Heart right ventricle (tissue), 16 donors: ENCODE measurements around the gene TAOK2. TPM values are rescaled to one million over a fixed set of nuclear protein-coding genes. Genes with fewer than 3 reads are reported as not detected.

Experiments
- ATAC-seq, 8 donors: fragments of 200-7000 bp; cut with Tn5 transposase; one replicate each; pipeline ENCODE4 v1.9.1; 2020; ENCODE audit warnings: mild to moderate bottlenecking in 8 of 8, moderate library complexity in 8 of 8, moderate number of reproducible peaks in 1 of 8
- DNase-seq, 2 donors: peaks; one replicate each; pipeline ENCODE4 v3.0.0-alpha.2; 2020
- H3K27ac ChIP-seq, 10 donors: fragments of 200-600 bp; sonication (generic) in 2 of 10; one replicate each; pipeline versions ENCODE4 v1.5.0 to v1.8.0; 2020 to 2022; ENCODE audit warnings: mild to moderate bottlenecking in 3 of 10
- H3K27me3 ChIP-seq, 7 donors: fragments of 200-600 bp; one replicate each; pipeline ENCODE4 v1.8.0; 2021 to 2022; ENCODE audit warnings: mild to moderate bottlenecking in 2 of 7
- H3K36me3 ChIP-seq, 9 donors: fragments of 200-600 bp; sonication (generic) in 1 of 9; one replicate each; pipeline versions ENCODE4 v1.5.0 to v1.8.0; 2020 to 2022; ENCODE audit warnings: mild to moderate bottlenecking in 2 of 9
- H3K4me1 ChIP-seq, 9 donors: fragments of 200-600 bp; sonication (generic) in 1 of 9; one replicate each; pipeline versions ENCODE4 v1.5.0 to v1.8.0; 2020 to 2022; ENCODE audit warnings: mild to moderate bottlenecking in 4 of 9
- H3K4me3 ChIP-seq, 10 donors: fragments of 200-600 bp; sonication (generic) in 2 of 10; one replicate each; pipeline versions ENCODE4 v1.5.0 to v1.8.0; 2020 to 2022; ENCODE audit warnings: mild to moderate bottlenecking in 7 of 10, moderate library complexity in 2 of 10
- H3K9me3 ChIP-seq, 11 donors: fragments of 200-600 bp in 10 of 11; sonication (generic) in 2 of 11; one replicate each; pipeline versions ENCODE4 v1.5.0 to v1.8.0; 2013 to 2022; ENCODE audit warnings: mild to moderate bottlenecking in 2 of 11, control low read depth in 1 of 11, moderate library complexity in 1 of 11
- CTCF ChIP-seq, 9 donors: fragments of 200-600 bp; sonication (generic) in 2 of 9; IDR thresholded peaks; one replicate each; pipeline versions ENCODE4 v1.5.0 to v1.8.0; 2021 to 2022; ENCODE audit warnings: antibody characterized with exemption in 9 of 9, mild to moderate bottlenecking in 5 of 9, moderate library complexity in 1 of 9
- WGBS, 2 donors: extraction: QIAGEN DNeasy Blood & Tissue Kit; methylation state at CpG; one replicate each; pipeline ENCODE4 v1.1.7; 2013; ENCODE audit warnings: inconsistent platforms in 1 of 2; 5-methylcytosine and 5-hydroxymethylcytosine counted together
- intact Hi-C, 10 donors: fragments of 100-400 bp; cut with DNase I; formaldehyde crosslinking; loops; one replicate each; pipeline versions ENCODE4 v1.11.1 to v1.14.2; 2022
- polyA plus RNA-seq, 2 donors: library from polyadenylated mRNA; stranded (reverse); fragments of 200-250 nt; gene quantifications; one replicate each; pipeline ENCODE4 v1.2.3, GENCODE V29; 2013
- total RNA-seq, 10 donors: library from RNA; stranded (reverse); fragmentation: NEBNext Ultra II Directional in 3 of 10; extraction: Animal tissue kit (Norgen Biotek cat#: 25700) in 3 of 10; gene quantifications; one replicate each; pipeline versions ENCODE4 v1.2.1 to v1.2.4, GENCODE V29; 2021 to 2023
- donor health status: Arrhythmogenic right ventricular cardiomyopathy.
- donor health status: ischemic (EF 13 %, LVEDD 7.1; RV severe dilation, severe dysfunction).
- donor health status: healthy with polysubstance abuse.
- donor health status: DM: no; HTN: yes; CAD: no.
- donor health status: DM: no; HTN: no; CAD: no.
- donor health status: ischemic (EF 25% LVEDD 6.9; RV normal size, moderate dysfunction).
- donor health status: ischemic (EF 25% LVEDD 5.7; RV mildly dilated, moderate dysfunction).
- donor health status: healthy.
- donor health status: DM: yes; HTN: yes; CAD: no.
- donor health status: Ischemic cardiomyopathy.
- donor health status: ischemic (EF 35%, LVEDD 5.7; RV mildly dilated, moderate dysfunction).
- donor health status: nonischemic (EF 11% LVEDD 7.7; RV severe dilation, severe dysfunction).
- donor health status: DM: yes; HTN: yes; CAD: no.
- donor health status: PGD.
- donor health status: ischemic (EF 29% LVEDD 5.4; RV normal size, mild dysfunction).
- donor health status: nonischemic (EF 23%, LVEDD 6.1; RV moderate dilation, normal function).

TAOK2 gene
- total and polyA plus RNA-seq, 12 donors, result 27.0 to 50.4 (median 32.7) TPM

- peaks cover 0 to 56% (median 44%) of the 10 kb centered on the region in 9 donors for H3K36me3 ChIP-seq
- intact Hi-C loops, result loop anchor here in 6 of 10 donors (1.0 to 10.0 kb wide), 5 partner anchors 18 to 172 kb away; partner anchors contain the start of genes HIRIP3 (in 3 of the 6), KCTD13 (in 1 of the 6), MAZ (in 1 of the 6) and PAGR1 (in 1 of the 6)
Observed at GRCh38 chr16:29977063-29977825, 3.6 kb downstream of the TAOK2 start.

DNA sequence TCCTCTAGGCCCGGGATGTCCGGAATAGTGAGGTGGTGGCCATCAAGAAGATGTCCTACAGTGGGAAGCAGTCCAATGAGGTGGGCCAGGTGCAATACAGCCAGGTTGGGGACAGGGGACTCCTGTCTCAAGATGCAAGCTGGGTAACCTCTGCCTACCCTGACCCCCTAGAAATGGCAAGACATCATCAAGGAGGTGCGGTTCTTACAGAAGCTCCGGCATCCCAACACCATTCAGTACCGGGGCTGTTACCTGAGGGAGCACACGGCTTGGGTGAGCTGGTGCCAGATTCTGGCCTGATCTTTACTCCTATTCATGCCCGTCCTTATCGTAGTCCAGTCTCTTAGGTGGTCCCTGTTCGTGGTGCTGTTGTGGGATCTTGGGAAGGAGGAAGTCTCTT is 4.4 kb downstream of the TAOK2 start:
- Histone ChIP-seq H3K4me1 (peaks cover 5 to 67% (median 53%) of the 10 kb centered on the region in 9 donors), H3K4me3 (peak overlapping the region in 5 of 10 donors; percentile 74 to 99 (median 83)), H3K9me3 (no peaks in the 10 kb centered on the region), H3K27ac (peak overlapping the region in 9 of 10 donors; percentile 85 to 100 (median 94)), H3K27me3 (no peaks in the 10 kb centered on the region), H3K36me3 (peaks cover 0 to 59% (median 52%) of the 10 kb centered on the region in 9 donors)
- WGBS, 2 donors, result 91 to 93% methylated on average over 9 of the region's 9 CpGs
- intact Hi-C loops, result loop anchor here in 3 of 10 donors (10.0 kb wide), 3 partner anchors 53 to 173 kb away; partner anchors contain the start of genes KCTD13 (in 1 of the 3), MAZ (in 1 of the 3), PAGR1 (in 1 of the 3) and PRRT2 (in 1 of the 3)
- DNase-seq (no peak), ATAC-seq (no peak)
- no peak for TF ChIP-seq CTCF (IDR thresholded peaks at IDR 0.05)

More at GRCh38 chr16:29977063-29977825, 3.6 kb downstream of the TAOK2 start:
- peak overlapping the region; percentile 55 to 100 (median 94) for H3K27ac ChIP-seq
- TF ChIP-seq CTCF (IDR thresholded peaks at IDR 0.05), result no peak
- peak in 3 of 8 donors; percentile 6 to 19 (median 12) for ATAC-seq
- H3K9me3 ChIP-seq, result no peaks in the 10 kb centered on the region
- H3K4me3 ChIP-seq, result peak overlapping the region in 8 of 10 donors; percentile 14 to 99 (median 81)
- no peaks in the 10 kb centered on the region for H3K27me3 ChIP-seq
- DNase-seq, result peak in 1 of 2 donors; percentile 53
- peaks cover 5 to 70% (median 56%) of the 10 kb centered on the region in 9 donors for H3K4me1 ChIP-seq
- 47 to 57% methylated on average over 9 of the region's 9 CpGs for WGBS, 2 donors

DNA sequence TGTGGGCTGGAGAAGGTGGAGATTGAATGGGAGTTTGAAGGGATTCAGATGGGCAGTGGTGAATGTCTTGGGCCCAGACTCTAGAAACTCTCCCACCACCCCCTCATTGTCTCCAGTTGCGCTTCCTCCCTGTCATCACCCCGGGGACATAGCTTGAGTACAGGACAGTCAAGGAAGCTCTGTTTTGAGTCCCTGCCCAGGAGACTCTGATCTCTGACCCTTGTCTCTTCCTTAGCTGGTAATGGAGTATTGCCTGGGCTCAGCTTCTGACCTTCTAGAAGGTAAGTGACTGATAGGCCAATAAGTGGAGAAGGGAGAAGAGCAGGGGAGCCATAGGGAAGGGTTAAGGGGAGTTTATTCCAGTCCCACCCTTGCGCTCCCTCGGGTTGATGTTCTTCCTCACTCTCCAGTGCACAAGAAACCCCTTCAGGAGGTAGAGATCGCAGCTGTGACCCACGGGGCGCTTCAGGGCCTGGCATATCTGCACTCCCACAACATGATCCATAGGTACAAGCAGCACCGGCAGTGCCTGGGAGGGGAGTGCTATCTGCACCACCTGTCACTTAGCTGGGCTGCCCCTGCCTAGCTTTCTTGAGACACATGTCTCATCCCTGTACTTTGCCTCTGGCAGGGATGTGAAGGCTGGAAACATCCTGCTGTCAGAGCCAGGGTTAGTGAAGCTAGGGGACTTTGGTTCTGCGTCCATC is 5.0 kb downstream of the TAOK2 start:
- H3K27me3 ChIP-seq, result no peaks in the 10 kb centered on the region
- 78 to 80% methylated on average over 9 of the region's 9 CpGs for WGBS, 2 donors
- DNase-seq (no peak), ATAC-seq (no peak)
- intact Hi-C loops, result loop anchor here in 3 of 10 donors (10.0 kb wide), 3 partner anchors 54 to 174 kb away; partner anchors contain the start of genes KCTD13 (in 1 of the 3), MAZ (in 1 of the 3), PAGR1 (in 1 of the 3) and PRRT2 (in 1 of the 3)
- peak overlapping the region in 8 of 10 donors; percentile 10 to 100 (median 95) for H3K27ac ChIP-seq
- H3K9me3 ChIP-seq, result no peaks in the 10 kb centered on the region
- no peak for TF ChIP-seq CTCF (IDR thresholded peaks at IDR 0.05)
- H3K4me3 ChIP-seq, result peak overlapping the region in 1 of 10 donors; percentile 79
- peaks cover 5 to 65% (median 50%) of the 10 kb centered on the region in 9 donors for H3K4me1 ChIP-seq
- peaks cover 0 to 65% (median 59%) of the 10 kb centered on the region in 9 donors for H3K36me3 ChIP-seq
